ENCODE results near the gene CIART.

DNA sequence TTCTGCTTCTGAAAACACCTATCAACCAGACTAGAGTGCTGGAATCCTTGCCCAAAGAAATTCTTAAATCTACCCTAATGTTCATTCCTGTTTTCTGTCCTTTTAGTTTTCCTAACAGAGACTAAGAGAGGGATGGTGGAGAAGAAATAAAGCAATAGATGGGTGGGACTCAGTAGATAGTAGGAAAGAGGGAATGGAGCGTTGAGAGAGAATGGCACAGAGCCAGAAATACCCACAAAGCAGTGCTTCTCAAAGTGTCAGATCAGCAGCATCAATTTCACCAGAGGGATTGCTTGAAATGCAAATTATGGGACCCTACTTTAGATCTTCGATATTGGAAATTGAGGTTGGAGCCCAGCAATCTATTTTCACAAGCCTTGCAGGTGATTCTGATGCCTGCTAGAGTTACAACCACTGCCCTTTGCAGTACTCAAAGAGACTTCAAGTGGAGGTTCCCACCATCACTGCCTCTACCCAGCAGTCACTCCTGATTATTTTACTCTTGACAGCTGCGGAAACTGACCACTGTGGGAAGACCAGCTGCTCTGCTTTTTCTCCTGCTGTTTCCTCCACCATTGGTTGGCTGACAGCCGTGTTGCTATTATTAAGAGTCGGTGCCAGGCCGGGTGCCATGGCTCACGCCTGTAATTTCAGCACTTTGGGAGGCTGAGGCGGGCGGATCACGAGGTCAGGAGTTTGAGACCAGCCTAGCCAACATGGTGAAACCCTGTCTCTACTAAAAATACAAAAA lies 27.6 kb downstream of the CIART start:
- TF ChIP-seq CTCF (IDR thresholded peaks at IDR 0.05): no peak
- TF ChIP-seq ZFX (IDR thresholded peaks at IDR 0.05; ENCODE audit: borderline replicate concordance): no peak
